HG02973 (cell line): ENCODE results near the gene ANKH.
"Not testable (repeated sequence)": the region's sequence is repeated elsewhere in the genome, so short reads cannot be mapped to it uniquely, and the experiment has no call there.

Source experiments
- ATAC-seq: cut with Tn5 transposase; IDR thresholded peaks from one replicate; pipeline ENCODE4 v1.9.1; 2021; ENCODE audit warnings: moderate library complexity; ENCODE audit not compliant: unreplicated experiment

Gene ANKH

DNA sequence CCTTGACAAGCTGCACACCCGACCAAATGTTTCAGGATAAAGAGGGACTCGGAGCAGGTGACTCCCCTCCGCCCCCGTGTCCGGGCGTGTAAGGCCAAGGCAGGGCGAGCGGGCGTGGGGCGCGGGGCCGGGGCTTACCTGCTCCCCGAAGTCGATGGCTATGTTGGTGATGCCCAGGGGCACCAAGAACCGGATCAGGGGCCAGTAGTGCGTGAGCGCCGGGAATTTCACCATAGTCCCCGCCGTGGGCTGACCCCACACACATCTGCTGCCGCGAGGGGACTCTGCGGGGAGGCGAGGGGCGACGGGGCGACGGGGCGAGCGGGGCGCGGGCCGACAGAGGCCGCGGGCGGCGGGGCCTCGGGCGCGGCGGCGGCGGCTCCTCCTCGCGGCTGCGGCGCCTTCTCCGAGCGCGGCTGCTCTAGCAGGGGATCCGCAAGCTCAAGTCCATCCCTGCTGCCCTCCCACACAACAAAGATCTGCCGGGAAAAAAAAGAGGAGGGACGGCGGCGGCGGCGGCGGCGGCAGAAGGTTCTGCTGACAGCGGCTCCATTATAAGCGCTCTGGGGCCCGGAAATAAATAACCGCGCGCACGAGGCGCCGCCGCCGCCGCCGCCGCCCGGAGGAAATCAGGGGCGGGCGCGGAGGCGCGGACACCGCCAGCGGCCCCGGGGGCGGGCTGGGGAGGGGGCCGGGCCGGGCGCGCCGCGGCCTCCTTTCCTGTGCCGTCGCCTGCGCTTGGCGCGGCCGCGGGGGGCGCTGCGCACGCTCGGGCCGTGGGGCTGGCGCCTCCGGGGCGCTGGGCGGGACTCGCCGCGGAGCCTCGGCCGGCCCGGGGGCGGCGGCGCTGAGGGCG, at the start of gene ANKH:
Gene ANKH (minus strand): TSS at position 565 of the 856 bp plus-strand sequence. CDS start 331 bp downstream, at position 234.
- ATAC-seq: peak; percentile 92

DNA sequence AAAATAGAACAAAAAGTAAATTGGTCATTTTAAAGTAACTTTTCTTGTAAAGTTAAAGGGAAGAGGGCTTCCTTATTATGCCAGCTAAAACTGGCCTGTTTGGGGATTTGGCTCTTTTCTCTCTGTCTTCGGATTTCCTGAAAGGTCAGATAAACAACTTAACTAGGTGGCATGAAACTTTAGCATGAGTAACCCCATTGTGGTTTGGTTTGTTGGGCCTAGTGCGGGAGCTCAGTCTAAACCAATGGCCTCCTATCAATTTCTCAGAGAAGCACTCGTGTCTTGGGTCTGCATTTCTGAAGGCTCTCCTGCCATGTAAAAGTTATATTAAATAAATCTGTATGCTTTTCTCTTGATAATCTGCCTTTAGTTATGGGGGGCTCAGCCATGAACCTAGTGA, 48.5 kb upstream of the ANKH start:
- no peak for ATAC-seq

DNA sequence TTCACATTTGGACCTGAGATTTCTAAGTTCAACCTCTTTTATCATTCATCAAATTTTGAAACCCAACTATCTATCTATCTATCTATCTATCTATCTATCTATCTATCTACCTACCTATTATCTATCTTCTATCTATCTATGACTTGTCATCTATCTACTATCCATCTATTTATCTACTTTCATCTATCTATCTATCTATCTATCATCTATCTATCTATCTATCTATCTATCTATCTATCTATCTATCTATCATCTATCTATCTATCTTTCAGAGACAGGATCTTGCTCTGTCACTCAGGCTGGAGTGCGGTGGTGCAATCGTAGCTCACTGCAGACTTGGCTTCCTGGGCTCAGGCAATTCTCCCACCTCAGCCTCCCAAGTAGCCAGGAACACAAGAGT, 47.5 kb upstream of the ANKH start:
- ATAC-seq: not testable (repeated sequence)

DNA sequence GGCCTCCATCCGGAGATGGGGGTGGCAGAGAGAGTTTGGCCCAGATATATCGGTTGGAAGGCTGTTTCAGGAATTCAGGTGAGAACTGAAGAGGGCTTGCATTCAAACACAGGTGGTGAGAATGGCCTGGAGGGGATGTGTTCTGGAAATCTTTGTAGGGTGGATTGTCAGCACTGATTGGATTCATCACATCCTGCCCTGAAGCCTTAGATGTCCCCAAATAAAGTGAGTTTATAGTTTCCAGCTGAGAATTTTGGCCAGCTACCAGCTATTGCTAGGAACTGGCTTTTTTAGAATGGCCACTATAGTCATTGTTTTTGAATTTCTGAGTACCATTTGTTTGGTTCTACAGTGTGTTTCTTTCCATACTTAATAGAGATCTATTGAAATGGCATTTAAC, 46.1 kb upstream of the ANKH start:
- no peak for ATAC-seq

DNA sequence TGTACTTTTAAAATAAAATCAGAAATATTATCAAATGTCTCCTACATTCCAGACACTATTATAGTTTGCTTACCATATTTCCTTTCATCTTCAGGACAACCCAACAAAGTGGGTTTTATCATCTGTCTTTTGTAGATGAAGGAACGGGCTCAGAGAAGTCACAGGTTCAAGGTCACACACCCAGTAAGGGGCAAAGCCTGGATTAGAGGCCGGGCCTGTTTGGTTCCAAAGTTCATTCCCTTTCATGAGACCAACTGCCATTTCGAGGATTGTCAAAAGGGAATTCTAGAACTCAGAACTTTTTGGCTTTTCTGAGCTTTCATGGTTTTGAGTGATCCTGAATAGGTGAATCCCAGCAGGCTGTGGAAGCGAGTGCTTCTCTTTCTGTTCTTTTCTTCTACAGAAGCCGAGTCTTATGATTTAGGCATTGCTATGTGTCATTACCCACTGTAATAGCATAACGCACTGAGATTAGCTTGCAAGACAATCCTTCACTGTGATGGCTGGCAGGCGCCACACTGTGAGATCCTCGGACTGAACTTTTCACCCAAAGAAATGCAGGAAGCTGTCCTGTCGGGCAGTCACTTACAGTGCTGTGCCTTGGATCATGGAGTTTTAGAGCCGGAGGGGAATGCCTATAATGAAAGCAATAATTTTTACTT, 43.8 kb upstream of the ANKH start:
- no peak for ATAC-seq

DNA sequence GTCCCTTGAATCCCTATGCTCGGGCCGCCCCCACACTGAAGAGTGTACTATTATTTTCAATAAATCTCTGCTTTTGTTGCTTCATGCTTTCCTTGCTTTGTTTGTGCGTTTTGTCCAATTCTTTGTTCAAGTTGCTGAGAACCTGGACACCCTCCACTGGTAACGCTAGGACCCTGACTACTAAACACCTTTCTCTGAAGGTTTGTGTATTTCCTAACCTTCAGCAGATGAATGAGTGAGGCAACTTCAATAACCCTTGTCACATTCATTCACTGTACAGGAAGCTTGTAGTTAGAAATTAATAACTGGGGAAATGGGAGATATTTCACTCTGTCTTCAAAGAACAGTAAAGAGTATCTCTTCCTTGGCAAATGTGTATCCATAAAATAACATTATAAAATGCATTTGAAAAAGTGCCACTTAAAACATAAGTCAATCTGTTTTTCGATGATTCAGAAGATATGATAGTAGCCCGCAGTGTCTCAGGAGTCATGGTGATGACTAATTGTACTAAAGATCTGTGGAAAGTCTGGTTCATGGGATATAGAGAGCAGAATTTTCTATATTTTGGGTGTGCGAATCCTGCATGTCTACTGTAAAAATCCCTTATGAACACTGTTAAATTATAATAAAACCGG, 43.2 kb upstream of the ANKH start:
- no peak for ATAC-seq

DNA sequence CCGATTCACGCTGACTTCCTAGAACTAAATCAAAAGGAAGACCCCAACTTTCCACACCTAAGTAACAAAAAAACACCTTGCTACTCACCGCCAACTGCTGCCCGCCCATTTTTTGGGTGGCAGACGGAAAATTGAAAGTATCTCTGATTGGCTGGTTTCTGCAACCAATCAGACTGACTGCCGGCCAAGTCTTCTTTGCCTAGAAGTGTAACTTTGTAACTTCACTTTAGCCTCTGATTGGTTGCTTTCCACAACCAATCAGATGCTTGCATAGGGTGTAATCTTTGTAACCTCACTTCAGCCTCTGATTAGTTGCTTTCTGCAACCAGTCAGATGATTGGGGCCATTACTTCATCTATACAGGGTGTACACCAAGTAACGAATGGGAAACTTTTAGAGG, 42.6 kb upstream of the ANKH start:
- no peak for ATAC-seq

DNA sequence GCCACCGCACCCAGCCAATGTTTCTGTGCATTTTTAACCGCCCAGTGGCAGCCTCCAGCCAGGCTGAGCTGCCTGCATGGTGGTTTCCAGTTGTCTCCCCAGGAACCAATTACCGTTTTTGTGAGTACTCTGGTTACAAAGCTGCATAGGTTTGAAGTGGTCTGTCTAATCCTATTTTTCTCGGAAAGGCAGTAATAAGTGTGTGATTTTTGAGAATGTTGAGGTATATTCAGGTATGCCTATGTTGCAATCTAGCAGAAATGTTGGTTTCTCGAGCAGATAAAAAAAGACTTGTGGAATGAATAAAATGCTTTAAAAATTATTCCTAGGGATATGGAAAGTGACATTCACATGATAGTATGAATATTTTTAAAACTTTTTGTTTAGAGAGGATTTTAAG, 41.5 kb upstream of the ANKH start:
- ATAC-seq: no peak

DNA sequence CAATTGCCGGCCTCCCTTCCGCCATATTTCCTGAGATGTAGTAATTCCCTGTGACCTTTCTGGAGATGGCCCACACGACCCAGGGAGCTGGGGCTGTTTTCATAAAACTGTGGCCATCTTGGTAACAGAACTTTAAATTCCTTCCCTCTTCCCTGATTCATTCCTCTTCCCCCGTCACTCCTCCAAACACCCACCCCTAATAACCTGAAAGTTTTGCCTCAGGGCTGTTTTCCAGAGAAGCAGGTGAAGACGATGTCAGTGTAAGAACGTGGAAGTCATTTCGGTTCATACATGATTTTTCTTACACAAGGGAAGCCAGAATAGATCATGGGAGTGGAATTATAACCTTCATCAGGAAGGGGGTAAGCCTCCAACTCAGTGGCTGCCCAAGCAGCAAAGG, 40.6 kb upstream of the ANKH start:
- no peak for ATAC-seq

DNA sequence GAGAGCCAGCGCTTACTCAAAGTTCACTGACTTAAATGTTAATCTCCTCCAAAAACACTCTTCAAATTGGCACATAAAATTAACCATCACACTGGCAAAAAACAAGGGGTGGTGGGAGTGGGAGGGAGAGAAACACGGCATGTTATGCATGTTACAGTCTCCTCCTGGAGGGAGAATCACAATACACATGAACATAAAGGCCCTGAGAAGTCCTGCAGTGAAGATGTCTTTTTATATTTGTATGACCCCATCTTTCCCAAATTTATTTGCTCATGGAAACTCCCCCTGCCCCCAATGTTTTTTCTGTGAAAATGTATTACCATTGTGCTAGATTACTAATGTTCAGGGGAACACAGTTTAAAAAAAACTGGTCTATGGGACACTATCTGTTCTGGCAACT, 37.8 kb upstream of the ANKH start:
- ATAC-seq: no peak

DNA sequence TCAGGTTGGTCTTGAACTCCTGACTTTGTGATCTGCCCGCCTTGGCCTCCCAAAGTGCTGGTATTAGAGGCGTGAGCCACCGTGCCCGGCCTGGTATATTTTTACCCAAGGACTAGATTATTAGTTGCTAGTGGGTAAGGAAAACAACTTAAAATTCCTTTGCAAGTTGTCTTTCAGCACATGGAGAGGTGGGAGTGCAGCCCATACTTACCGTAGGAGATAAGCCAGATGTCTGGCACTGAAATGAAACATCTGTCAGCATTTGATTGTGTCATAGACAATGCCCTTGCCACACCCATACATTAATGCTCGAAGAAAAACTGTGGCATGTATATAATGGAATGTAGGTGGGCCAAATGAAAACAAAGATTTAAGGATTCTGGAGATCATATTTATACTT, 36.6 kb upstream of the ANKH start:
- no peak for ATAC-seq

DNA sequence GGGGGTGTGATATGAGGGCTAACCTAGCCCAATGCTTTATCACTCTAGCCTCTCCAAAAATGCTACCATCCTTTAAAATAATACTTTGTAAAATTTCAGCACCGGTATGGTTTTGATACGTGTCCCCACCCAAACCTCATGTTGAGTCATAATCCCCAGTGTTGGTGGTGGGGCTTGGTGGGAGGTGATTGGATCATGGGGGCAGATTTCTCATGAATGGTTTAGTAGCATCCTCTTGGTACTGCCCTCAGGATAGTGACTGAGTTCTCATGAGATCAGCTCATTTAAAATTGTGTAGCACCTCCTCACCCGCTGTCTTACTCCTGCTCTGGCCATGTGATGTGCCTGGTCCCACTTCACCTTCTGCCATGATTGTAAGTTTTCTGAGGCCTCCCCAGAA, 35.0 kb upstream of the ANKH start:
- no peak for ATAC-seq

DNA sequence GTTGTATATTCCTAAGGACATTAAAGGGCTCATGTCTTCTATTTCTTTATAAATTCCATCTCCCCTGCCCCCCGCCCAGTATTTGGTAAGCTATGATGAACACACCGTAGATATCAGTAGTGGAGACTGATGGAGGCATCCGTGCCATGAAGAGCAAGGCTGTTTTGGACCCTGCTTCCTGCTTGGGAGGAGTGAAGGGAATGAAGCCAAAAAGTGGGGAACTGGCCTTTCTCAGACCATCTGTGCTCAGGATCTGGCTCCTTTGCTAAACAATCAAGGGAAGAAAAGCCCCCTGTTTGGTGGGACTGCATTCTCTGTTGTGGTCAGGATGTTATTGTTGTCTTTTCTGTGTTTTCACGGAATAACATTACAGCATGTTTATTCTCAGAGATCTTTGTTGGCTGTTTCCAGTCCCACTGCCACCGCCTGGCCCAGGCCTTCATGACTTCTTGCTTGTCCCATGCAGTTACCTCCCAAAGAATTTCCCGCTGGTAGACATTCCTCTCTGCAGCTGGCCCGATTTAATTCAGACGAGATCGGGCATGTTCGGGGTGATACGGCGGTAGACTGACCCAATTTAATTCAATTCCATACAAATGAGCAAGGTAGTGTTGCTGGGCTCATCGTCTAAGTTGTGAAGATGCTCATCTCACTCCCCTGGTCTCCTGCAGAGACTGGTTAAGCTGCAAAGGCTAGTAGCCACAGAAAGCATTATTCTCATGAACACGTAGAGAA, 31.4 kb upstream of the ANKH start:
- no peak for ATAC-seq

DNA sequence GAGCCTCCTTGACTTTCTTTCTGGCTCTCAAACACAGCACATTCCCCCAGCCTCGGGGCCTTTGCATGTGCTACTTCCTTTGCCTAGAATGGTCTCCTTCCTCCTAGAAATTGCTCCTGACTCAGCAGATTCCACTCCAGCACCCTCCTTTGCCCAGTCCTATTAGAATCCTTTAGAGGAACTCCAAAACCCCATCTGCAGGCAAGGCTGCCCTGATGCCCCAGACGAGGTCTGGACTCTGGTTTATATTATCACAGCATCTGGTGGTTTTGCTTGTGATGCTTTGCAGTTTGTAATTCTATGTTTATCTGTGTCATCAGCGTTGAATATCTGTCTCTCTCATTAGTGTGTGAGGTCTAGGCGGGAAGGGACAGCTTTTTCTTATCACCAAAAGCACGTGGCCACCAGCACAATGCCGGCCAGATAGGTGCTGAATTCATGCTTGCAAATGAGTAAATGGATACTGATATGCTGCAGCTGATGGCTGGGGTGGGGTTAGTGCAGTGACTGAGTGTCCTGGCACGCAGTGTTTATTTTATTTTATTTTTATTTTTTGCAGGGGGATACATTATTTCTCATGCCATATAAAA, 30.0 kb upstream of the ANKH start:
- no peak for ATAC-seq

DNA sequence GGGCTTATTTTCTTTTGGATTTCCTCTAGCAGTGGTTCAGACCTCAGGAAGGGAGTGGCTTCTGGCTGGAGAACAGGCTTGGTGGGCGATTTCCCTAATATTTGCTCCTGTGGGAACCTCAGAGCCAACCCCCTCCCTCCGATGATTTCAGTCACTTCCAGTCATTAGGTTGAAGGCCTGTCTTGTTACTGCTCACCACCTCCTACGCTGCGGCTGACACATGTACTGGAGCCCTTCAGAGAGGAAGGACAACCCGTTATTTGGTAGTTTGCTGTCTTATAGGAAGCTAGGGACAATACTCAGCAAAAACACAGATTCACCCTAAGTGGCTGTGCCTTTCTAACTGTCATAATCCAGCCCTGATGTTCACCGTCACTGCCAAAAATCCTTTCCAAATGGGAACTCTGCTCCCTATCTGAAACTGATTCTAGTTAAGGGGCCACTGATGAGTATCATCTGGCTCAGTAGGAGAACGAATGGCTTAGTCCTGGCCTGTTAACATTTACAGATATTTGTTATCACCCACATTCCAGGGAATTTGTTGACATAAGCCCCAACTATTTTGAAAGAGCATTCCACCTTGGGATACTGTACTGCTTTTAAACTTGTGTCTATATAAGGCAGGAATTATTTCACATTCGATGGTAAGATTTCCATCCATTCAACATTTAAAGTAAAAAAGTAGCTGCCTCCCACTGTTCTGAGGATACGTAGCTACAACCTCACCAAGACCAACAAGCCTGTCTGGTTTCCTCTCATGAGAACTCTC, 29.3 kb upstream of the ANKH start:
- no peak for ATAC-seq

DNA sequence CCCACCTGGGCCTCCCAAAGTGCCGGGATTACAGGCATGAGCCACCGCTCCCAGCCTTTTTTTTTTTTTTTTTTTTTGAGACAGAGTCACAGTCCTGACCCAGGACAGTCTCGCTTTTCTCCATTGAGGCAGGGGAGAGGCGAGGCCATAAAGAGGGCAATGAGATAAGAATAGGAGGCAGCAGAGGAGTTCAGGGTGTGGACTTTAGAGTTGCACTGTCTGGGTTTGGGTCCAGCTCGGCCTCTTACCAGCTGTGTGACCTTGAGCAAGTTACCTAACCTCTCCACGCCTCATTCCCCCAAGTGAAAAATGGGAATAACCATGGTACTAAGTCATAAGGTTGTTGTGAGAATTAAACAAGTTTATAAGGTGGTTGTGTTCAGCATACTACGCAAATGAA, 24.6 kb upstream of the ANKH start:
- no peak for ATAC-seq

DNA sequence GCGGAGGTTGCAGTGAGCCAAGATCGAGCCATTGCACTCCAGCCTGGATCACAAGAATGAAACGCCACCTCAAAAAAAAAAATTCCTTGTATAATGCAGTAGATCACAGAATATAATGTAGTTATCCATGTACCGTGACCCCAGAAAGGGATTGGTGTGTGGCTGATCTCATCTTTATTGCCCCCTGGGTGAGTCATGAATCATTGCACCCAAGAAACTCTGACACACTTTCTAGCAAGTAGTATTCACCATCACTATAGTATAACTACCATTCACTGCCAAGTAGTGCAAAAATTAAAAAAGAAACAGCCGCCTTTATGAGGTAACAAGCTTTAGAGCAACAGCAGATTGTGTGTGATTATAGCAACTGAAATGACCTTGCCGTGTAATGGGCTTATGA, 23.7 kb upstream of the ANKH start:
- no peak for ATAC-seq

DNA sequence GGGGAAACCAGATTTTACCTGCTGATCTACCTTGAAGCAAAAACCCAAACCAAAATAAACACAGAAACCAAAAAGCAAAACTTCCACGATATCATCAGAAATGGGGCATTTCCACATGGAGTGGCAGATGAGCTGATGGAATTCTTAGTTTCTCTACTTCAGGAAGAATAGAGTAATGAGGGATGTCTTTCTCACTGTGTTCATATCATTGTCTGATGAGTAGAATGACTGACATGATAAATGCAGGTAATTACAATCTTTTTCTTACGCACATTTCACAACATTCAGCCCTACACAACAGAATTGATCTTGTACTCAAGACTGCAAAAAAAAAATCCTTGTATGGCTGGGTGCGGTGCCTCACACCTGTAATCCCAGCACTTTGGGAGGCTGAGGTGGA, 23.2 kb upstream of the ANKH start:
- no peak for ATAC-seq

DNA sequence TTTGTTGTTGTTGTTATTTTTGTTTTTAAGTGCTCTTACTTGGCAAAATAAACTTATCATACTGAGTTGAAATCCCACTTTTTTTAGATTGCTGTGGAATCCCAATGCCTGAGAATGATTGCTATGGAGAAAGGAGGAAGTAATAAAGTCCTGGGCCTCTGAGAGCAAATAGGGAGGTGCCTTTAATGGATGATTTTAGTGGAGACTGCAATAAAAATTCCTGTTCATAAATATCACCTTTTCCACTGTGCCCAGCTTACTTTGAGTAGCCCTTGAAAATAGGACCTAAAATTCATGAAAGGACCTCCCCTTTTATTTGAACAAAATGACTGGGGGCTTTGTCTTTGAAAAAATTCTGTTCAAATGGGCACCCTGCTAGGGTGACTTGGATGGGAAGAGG, 21.8 kb upstream of the ANKH start:
- no peak for ATAC-seq

DNA sequence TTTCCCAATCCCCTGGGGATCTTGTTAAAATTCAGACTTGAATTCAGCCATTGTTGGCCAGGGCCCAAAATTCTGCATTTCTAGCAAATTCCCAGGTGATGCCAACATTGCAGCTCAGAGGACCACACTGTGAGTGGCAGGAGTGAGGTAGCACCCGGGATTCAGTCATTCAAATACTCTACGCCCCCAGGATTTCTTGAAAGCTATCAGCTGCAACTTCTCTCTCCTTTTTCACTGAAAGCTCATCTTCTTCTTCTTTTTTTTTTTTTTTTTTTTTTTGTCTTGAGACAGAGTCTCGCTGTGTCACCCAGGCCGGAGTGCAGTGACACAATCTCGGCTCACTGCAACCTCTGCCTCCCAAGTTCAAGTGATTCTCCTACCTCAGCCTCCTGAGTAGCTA, 19.3 kb upstream of the ANKH start:
- no peak for ATAC-seq
